HL-60/S4 (cell line): ENCODE data around the gene ARHGAP30.
"Not testable (repeated sequence)": the region's sequence is repeated elsewhere in the genome, so short reads cannot be mapped to it uniquely, and the experiment has no call there.

Source experiments
- in situ Hi-C: fragments of 300-500 bp; cut with MboI; formaldehyde crosslinking; loops from 2 replicates; pipeline ENCODE4 v1.14.3; 2022; ENCODE audit warnings: low sequenced_read_pairs

Gene ARHGAP30

DNA sequence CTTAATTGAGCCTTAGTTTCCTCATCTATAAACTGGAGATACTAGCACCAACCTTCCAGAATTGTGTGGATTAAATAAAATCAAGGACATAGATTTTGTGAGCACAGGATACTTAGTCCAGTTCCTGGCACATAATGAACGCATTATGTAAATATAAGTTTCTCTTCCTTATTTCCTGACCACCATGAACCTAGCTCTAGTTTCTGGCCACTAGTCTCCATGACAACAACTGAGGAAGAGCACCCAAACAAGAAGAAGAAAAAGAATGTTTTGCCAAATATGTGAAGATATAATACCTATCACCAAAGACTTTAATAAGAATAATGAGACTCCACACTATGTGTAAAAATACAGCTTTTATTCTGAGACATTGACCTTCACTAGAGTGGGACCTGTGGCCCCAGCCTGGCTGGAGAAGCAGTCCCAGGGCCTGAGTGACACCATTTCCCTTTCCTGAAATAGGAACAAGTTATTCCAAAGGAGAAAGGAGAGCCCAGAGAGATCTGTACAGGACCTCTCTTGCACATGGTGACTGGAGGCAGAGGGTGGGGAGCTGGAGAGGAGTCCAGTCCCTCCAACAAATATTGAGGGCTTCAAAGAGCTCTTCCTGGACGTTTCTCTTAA lies 23.0 kb downstream of the ARHGAP30 start:
- in situ Hi-C loops, result no loop called here

DNA sequence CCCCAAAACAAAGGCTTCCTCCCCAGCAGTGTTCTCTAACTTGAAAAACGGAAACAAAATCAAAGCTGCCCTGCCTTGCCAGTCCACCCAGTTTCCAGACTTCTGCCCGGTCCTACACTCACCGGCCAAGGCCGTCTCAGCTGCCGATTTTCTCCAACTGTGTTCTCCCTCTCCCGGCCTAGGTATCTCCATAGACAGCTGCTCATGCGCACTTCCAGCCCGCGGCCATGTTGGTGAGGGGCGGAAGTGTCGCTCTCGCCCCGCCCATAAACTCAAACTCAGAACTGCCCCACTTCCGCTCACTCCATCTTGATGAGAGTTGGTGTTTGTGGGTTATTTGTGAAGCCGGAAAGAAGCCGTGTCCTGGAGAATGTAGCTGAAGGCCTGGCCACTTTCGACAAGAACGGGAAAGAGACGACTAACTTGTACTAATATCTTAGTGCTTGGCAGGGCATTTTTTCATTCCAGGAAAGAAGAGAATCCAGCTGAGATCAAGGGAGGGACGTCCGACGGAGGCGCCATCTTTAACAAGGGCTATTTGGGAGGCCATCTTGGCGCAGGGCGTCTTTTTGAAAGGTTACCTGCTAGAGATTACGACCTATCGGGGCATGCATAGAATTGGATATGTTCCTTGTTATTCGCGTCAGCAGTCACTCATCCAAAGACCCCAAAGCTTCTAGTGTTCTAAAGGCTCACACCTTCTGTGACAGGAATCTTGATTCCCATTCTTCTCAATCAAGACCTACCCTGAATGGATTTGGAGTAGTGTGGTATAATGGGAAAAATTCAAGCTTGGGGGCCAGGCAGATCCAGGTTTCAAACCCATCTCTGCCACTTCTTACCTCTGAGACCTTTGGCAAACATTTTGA lies 23.7 kb downstream of the ARHGAP30 start, which contains the start of gene USF1:
Gene USF1 (minus strand): TSS at position 242 of the 869 bp plus-strand sequence. CDS start 2,702 bp downstream, outside the sequence.
- in situ Hi-C loops, result no loop called here

DNA sequence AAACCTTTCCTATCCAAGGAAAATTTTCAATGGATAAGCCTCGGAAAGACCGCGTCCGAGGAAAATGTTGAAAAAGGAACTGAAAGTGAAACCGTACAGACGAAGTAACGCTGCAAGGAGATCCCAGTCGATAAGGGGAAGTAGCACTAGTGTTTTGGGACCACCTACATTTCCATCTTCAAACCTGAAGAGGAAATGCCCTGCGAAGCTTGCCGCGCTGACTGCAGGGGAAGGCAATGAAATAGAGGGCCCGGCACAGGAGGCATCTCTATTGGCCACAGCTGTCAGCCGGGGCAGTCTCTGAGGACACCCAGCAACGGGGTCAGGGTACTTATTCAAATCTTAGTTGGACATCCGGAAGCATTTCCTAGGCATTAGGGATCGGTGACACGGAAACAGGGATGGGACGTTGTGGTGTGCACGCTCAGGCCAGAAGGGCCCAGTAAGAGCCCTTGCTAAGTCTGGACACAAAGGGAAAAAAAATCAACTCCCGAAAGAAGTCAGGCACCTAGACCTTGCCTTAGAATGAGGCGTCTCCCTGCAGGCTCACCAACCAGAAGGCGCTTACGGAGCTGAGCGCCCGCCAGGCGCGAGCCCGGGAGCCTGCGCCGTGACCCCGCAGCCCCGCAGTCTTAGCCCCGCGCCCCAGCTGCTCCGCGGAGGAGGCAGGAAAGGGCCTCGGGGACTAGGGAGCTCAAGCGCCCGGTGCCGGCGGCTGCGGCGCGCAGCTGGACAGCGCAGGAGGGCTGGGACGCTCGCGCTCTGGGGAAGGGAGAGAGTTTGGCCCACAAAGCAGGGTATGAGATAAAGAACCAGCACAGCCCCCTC lies 24.6 kb downstream of the ARHGAP30 start:
- in situ Hi-C loops, result no loop called here

DNA sequence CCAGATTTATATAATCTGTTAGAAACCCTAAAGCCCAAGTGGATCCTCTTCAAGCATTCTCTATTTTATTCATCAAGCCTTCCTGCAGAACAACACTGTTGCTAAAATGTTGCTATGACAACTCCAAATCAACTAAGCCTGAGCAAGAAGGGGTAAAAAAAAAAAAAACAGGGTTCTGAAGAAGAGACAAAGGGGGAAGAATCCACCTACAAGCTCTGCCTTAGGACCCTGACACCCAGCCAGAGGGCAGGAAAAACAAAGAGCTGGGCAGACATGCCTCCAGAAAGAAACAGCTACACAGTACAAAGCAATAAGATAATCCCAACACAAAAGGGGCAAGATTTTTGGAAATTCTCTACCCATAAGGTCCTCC lies 25.2 kb downstream of the ARHGAP30 start:
- in situ Hi-C loops, result no loop called here

DNA sequence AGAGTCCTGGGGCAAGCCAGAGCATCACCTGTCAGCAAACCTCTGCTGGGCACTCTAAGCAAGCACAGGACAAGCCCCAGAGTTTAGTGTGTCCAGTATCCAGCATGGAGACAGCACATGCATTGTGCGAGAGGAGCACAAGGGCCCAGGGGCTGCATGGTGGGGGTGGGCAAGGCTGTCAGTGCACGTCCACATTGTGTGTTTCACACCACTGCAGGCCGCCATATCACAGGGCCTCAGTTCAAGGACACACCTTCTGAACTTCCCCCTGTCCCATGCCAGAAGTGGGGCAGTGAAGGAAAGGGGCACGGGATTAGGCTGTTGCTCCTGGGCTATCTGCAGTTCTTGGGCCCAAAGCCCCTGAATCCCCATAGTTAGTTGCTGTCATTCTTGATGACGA lies 30.1 kb downstream of the ARHGAP30 start:
- in situ Hi-C loops, result no loop called here

- in situ Hi-C loops, result no loop called here
These were observed 30.5 kb downstream of the ARHGAP30 start for GRCh38 chr1:161039154-161039545.

- in situ Hi-C loops, result no loop called here
These were observed 31.1 kb downstream of the ARHGAP30 start, which contains the start of gene TSTD1 for GRCh38 chr1:161038523-161039153. TSTD1 (minus strand) TSS chr1:161038964; CDS start chr1:161038889, 75 bp downstream.

GRCh38 chr1:161037661-161038522 lies 31.8 kb downstream of the ARHGAP30 start:
- in situ Hi-C loops, result no loop called here

- in situ Hi-C loops, result no loop called here
These were observed 35.9 kb downstream of the ARHGAP30 start for GRCh38 chr1:161033751-161034150.

DNA sequence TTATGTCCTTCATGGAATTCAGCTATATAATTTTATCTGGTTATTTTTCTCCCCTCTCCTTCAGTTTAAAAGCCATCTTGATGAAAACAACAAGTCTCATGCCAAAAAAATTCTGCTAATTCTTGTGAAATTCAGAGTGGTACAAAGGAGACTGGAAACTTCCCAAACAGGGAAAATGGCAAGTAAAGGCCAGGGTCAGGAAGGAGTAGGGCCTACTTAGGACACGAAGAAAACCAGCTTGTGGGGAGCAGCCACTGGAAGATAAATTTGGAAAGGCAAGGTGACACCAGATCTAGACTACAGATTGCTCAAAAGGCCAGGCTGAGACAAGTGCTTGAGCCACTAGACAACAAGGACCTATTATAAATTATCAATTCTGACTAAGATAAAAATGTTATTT lies 37.3 kb downstream of the ARHGAP30 start:
- in situ Hi-C loops, result no loop called here

DNA sequence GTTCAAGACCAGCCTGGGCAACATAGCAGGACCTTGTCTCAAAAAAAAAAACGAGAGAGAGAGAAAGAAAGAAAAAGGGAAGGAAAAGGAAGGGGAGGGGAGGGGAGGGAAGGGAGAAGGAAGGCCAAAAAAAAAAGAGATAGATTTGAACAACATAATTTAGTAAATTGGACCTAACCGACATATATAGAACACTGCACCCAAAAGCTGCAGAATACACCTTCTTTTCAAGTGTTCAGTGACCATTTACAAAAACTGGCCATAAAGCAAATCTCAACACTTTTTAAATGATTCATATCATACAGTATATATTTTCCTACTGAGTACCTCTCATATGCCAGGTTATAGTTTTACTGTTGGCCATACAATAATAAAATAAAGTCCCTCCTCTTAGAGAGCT lies 37.8 kb downstream of the ARHGAP30 start:
- in situ Hi-C loops, result no loop called here

- in situ Hi-C loops, result not testable (repeated sequence)
These were observed 40.2 kb downstream of the ARHGAP30 start for GRCh38 chr1:161029466-161029865.

GRCh38 chr1:161026954-161027353 lies 42.7 kb downstream of the ARHGAP30 start:
- in situ Hi-C loops, result not testable (repeated sequence)

DNA sequence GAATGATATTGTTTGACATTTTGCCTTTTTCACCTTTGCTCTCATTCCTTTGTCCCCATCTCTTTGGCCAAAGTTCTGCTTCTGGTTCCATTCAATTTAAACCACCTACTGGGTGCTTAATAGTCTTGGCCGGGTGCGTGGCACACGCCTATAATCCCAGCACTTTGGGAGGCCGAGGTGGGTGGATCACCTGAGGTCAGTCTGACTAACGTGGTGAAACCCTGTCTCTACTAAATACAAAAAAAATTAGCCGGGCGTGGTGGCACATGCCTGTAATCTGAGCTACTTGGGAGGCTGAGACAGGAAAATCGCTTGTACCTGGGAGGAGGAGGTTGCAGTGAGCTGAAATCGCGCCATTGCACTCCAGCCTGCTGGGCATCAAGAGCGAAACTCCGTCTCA lies 47.3 kb downstream of the ARHGAP30 start:
- in situ Hi-C loops, result not testable (repeated sequence)

DNA sequence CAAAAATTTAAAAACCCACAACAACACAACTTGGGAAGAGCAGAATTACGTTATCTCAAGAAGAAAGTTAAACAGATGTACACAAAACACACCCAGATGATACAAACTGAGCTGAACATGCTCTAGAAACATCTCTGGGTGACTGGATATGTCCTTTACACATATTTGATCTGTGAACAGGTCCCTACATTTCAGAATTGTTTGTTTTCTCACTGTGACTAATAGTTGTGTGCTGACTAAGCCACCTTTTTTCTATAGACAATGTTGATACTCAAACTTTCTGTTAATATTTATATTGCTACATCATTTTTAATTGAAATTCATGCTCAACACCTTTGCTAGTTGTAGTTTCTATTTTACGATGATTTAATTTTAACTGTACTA lies 47.7 kb downstream of the ARHGAP30 start:
- in situ Hi-C loops, result no loop called here

DNA sequence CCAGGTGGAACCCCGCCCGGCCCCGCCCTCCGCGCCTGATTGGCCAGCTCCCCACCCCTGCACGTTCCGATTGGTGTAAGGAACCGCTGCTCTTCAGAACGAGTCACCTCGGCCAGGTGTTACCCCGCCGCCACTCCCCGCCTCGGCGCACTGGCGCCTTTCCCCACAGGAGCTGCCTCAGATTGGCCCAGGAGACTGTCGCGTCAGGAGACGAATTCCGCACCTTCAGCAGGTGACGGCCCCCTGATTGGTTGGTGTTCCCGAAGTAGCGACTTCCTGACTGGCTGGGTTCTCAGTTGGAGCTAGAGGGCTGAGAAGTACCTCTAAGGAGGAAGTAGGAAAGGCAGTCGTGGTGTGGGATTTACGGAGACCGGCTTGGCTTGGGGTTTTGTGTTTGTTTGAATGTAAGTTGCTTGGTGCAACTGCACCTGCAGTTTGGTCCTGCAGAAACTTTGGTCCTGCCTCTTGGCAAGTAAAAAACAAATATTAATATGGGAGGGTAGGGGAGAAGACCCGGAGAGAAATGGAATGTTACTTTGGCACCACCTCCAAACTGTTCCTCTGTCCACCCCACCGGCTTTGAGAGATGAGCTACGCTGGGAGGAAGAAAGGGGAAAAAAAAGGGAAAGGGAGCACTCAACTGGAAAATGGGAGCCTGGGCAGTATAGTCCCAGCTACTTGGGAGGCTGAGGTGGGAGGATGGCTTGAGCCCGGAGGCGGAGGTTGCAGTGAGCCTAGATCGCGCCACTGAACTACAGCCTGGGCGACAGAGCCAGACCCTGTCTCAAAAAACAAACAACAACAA lies 48.3 kb downstream of the ARHGAP30 start:
- in situ Hi-C loops, result no loop called here

DNA sequence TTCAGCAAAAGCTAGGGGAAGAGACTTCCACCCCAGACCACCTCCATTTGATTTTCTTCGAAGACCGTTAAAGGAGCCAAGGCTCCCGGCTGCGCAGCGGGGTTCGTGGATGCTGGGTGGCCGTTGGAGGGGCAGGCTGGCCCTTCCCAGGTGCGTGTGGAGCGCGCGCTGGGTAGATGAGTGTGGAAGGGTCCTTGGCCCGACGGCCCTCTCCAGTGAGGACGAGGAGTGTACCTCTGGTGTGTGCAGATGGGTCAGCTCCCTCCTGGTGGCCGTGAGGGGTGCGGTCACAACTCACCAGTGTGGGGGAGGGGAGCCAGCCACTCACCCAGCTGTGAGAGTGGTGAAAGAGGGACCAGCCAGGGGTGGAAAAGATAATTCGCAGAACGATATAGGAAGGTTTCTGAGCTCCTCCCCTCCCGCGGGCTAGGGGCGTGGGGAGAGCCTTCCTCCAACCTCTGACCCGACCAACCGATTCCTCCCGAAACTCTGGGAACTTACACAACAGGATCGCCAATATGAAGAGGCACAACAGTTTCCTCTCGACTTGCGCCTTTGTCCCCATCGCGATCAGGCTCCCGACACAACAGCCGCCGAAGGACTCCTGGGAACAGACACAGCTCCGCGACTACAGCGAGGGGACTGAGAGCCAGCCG lies 49.1 kb downstream of the ARHGAP30 start, which contains the start of gene F11R:
Gene F11R (minus strand): TSS at position 644 of the 656 bp plus-strand sequence. CDS start 79 bp downstream, at position 565.
- in situ Hi-C loops, result no loop called here

DNA sequence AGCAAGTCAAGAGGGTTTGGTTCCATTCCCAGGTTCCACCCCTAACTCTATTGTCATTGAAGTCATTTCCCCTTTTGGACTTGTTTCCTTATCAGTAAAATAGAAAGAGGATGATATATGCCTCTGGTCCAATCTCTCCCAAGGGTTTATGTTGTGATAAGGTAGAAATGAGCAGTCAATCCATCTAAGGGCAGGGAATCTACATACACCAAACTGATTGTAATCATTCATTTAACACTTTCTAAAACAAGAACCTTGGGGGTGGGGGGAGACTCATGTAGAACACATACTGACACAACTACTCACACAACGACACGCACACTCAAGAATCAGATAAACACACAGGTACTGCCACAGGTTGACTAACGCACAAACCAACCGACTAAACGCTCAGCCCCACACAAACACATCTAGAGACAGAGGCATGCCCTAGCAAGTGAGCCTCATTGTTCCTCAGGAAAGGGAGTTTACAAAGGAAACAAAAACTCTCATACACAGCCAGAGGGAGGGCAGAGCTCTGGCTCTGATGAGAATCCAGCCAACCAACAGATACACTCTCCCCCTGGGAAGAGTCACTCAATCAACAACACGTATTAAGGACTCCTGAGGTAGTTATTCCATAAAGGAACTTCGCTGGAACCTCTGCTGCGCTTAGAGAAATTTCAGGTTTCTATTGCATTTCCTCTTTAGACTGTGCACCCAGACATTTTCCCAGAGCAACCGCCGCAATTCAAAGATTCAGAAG lies 49.8 kb downstream of the ARHGAP30 start:
- in situ Hi-C loops, result no loop called here
